IPS DF 19.7 (cell line): Measurements from ENCODE around the gene CYP2A6.
"Not testable (repeated sequence)": the region's sequence is repeated elsewhere in the genome, so short reads cannot be mapped to it uniquely, and the experiment has no call there.

Experiments
- DNase-seq: peaks from one replicate; pipeline ENCODE4 v3.0.0-alpha.2; 2013; ENCODE audit warnings: low read depth, low spot score

The CYP2A6 gene, protein sequence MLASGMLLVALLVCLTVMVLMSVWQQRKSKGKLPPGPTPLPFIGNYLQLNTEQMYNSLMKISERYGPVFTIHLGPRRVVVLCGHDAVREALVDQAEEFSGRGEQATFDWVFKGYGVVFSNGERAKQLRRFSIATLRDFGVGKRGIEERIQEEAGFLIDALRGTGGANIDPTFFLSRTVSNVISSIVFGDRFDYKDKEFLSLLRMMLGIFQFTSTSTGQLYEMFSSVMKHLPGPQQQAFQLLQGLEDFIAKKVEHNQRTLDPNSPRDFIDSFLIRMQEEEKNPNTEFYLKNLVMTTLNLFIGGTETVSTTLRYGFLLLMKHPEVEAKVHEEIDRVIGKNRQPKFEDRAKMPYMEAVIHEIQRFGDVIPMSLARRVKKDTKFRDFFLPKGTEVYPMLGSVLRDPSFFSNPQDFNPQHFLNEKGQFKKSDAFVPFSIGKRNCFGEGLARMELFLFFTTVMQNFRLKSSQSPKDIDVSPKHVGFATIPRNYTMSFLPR

DNA sequence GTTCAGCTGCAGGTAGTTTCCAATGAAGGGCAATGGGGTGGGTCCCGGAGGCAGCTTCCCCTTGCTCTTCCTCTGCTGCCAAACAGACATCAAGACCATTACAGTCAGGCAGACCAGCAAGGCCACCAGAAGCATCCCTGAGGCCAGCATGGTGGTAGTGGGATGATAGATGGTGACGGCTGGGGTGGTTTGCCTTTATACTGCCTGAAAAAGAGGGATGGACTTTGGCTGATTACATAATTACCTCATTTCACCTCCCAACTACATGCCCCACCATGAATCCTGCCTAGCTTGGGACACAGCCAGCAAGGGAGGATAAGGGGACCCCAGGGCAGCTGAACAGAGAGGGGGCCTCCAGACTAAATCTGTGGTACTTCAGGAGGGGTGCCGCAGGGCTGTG lies at the start of gene CYP2A6:
Gene CYP2A6 (minus strand): TSS at position 171 of the 400 bp plus-strand sequence. CDS start 21 bp downstream, at position 150.
- DNase-seq: not testable (repeated sequence)

DNA sequence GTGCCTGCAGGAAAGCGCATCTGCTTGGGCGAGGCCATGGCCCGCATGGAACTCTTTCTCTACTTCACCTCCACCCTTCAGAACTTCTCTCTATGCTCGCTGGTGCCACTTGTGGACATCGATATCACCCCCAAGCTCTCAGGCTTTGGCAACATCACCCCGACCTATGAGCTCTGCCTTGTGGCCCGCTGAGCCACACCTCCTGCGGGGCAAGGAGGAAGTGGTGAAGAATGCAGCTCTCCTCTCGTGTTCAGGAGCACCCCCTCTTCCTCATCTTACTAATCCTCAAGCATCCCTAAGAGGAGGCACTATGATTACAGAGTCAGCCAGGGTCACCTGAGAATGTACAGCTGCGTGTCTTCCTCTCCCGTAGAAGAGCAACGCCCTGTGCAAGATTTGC lies 49.7 kb upstream of the CYP2A6 start:
- not testable (repeated sequence) for DNase-seq

DNA sequence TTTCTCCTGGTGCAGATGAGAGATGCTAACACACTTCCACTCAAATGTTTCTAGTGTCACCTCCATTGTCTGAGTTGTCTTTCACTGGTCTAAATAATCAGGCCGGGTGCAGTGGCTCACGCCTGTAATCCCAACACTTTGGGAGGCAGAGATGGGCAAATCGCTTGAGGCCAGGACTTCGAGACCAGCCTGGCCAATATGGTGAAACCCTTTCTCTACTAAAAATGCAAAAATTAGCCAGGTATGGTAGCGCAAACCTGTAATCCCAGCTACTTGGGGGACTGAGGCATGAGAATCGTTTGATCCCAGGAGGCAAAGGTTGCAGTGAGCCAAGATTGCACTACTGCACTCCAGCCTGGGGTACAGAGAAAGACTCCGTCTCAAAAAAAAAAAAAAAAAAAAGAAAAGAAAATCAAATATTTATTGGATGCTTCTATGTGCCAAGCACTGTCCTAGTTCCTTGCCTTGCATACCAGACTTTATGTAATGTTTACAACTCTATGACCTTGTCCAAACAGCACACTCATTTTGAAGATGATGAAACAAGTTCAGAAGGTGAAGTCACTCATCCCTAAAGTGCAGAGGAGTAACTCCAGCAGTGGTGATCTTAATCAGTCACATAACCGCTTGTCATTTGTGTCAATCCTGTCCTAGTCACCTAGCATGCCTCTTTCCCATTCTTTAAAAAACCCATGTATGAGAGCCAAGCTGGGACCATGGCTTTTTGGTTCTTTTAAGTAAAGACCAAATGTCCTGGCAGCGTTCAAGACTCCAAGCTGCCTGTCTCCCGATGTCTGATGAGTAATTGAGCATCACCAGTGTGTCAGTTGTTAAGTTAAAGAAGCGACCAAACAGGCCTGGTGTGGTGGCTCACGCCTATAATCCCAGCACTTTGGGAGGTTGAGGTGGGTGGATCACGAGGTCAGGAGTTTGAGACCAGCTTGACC lies 46.9 kb upstream of the CYP2A6 start:
- not testable (repeated sequence) for DNase-seq

DNA sequence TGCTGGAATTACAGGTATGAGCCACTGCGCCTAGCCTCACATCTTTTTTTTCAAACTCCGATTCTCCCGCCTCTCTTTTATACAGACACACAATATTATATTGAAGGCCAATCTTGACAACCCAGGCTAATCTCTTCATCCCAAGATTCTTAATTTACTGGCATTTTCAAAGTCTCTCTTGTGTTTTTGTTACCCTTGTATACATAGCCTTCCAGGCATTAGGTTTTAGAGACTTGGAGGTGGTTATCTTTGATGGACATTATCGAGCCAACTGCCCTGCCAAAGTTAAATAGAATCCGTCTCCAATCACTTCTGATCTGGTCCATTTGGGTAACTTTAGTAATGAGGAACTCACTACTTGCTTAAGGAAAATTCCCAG lies 46.2 kb upstream of the CYP2A6 start:
- no peak for DNase-seq

DNA sequence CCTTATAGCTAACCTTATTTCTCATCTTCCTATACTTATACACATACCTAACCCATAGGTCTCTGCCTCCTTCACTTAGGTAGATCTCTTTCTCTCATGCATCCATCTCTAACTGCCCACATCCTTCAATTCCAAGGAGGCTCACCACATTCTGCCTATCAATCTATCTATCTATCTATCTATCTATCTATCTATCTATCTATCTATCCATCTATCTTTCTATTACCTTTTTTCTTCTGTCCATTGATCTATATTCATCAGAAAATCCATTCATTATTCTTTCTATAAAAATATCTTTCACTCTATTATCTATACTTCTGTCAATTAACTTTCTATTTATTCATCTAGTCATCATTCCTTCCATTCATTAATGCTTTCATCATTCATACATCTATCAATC lies 42.9 kb upstream of the CYP2A6 start:
- DNase-seq: no peak

DNA sequence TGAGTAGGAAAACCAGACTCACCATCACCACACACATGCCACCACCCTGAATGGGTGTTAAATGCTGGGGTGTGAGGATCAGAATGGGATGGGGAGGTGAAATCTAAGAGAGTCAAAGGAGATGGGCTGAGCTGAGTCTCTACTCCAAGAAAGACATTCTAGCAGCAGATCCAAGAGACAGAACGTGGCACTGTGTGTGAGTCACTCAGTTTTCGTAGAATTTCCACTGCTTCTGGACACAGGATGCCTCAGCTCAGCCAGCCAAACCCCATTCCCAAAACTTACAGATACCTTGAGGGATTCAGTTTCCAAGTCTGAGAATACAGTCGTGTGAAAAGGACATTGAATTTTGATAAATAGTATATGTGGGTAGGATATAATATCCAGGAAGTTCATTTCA lies 39.1 kb upstream of the CYP2A6 start:
- DNase-seq: no peak

DNA sequence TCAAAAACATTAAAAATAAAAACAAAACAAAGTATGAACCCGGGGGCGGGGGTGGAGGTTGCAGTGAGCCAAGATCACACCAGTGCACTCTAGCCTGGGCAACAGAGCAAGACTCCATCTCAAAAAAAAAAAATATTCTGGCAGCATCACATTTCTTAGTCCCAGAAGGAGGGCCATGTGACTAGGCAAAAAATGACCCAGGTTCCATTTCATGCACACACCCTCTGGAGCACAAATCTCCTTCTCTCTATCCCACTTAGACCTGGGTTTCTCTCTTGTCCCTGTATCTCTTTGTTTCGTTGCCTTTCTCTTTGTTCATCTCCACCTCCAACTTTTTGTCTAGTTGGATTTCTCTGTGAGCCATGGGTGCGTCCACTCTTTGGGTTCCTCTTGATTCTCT lies 37.9 kb upstream of the CYP2A6 start:
- DNase-seq: no peak

DNA sequence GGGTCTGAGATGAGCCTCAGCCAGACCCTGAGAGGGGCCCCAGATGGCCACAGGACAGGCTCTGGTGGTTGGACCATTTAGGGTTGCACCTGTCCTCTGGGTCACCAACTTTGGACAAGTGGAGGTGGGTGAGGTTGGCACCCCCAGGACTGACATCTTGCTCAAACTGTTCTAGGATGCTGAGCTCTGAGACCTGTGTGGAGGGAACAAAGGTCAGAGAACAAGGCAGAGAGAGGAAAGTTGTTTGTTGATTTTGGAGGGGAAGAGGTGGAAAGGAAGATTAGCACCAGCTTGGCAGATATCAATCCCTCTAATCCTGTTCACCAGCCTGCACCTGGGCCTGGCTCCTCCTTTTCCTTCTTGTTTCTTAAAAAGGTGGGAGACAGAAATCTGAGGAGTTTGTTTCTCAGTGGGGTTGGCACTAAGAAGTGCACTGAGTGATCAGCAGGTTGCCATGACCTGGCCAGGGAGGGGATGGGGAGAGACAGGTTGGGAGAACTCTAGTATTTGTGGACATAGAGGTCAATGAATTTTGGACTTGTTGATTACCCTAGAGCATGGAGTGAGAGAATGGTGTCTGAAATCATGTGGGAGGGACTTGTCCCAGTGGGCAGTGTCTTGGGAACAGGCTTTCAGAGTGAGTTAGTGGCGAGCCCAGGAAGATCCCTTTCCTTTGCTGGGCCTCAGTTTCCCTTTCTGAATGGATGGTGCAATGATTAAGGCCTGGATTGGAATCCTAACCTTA lies 34.1 kb upstream of the CYP2A6 start:
- DNase-seq: not testable (repeated sequence)

DNA sequence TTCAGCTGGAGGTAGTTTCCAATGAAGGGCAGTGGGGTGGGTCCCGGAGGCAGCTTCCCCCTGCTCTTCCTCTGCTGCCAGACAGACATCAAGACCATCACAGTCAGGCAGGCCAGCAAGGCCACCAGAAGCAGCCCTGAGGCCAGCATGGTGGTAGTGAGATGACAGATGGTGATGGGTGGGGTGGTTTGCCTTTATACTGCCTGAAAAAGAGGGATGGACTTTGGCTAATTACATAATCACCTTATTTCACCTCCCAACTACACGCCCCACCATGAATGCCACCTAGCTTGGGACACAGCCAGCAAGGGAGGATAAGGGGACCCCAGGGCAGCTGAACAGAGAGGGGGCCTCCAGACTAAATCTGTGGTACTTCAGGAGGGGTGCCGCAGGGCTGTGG lies 31.8 kb upstream of the CYP2A6 start, which contains the start of gene CYP2A7:
Gene CYP2A7 (minus strand): TSS at position 170 of the 400 bp plus-strand sequence. CDS start 21 bp downstream, at position 149.
- not testable (repeated sequence) for DNase-seq

DNA sequence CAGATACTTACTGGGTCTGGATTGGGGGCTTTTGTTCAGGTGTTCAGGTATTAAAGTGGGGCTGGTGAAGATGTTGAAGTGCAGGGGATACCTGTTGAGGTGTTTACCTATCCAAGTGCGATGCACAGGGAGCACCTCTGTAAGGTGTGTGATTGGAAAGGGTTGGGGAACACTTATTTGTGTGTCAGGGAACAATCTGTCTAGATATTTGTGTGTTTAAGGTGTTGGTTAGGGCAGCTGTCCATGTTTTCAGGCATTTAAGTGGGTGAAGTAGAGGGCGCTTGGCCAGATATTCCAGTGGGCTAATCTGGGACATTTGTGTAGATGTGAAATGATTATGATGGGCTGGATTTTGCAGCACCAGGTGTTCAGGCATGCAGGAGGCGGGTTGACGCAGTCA lies 29.1 kb upstream of the CYP2A6 start:
- not testable (repeated sequence) for DNase-seq

DNA sequence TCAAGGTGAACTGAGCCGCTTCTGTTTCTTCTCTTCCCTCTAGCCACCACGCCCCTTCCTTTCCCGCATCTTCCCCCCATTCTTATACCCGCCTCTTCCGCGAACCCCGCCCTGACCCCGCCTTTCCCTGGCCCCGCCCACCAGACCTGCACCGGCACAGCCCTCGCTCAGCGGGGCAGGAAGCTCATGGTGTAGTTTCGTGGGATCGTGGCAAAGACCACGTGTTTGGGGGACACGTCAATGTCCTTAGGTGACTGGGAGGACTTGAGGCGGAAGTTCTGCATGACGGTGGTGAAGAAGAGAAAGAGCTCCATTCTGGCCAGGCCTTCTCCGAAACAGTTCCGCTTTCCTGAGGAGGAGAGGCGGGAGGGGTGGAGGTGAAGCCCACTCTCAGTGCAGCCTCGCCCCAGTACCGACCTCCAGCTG lies 25.3 kb upstream of the CYP2A6 start:
- DNase-seq: peak; percentile 9

DNA sequence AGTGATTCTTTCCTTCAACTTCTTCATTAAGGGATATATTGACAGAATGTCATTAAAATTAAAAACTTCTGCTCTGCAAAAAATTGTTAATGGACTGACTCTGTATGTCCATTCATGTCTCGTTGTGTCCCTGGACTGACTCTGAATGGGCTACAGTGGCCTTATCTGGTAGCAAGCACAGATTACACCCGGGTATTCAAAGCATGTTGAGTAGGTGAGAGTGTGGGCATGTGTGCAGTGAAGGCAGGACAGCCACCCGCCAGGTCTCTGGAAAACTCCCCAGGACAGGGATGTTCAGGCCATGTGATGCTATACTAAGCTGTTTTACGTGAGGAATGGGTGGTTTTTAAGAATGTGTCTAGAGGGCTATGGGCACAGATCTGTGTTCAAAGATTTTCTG lies 24.6 kb upstream of the CYP2A6 start:
- DNase-seq: not testable (repeated sequence)

DNA sequence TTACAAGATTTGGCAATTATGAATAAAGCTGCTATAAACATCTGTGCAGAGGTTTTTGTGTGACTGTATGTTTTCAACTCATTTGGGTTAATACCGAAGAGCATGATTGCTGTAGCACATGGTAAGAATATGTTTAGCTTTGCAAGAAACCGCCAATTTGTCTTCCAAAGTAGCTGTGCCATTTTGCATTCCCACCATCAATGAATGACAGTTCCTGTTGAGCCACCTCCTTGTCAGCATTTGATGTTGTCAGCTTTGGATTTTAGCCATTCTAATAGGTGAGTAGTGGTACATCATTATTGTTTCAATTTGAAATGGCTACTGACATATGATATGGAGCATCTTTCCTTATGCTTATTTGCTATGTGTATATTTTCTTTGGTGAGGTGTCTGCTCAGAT lies 23.6 kb upstream of the CYP2A6 start:
- DNase-seq: not testable (repeated sequence)

DNA sequence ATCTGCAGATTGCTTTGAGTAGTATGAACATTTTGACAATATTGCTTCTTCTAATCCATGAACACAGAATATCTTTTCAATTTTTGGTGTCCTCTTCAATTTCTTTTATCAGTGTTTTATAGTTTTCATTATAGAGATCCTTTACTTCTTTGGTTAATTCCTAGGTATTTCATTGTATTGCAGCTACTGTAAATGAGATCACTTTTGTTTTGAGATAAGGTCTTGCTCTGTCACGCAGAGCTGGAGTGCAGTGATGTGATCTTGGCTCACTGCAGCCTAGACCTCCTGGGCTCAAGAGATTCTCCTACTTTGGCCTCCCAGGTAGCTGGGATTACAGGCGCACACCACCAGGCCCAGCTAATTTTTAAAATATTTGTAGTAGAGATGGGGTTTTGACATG lies 22.0 kb upstream of the CYP2A6 start:
- DNase-seq: no peak

DNA sequence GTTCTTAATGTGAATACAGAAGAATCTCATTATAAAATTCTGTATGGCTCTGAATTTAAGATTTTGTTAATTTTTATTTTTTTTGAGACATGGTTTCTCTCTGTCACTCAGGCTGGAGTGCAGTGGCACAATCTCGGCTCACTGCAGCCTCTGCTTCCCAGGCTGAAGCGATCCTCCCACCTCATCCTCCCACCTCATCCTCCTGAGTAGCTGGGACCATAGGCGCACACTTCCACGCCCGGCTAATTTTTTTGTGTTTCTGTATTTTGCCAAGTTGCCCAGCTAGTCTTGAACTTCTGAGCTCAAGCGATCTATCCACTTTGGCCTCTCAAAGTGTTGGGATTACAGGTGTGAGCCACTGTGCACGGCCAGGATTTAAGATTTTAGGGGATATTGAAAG lies 17.5 kb upstream of the CYP2A6 start:
- no peak for DNase-seq

DNA sequence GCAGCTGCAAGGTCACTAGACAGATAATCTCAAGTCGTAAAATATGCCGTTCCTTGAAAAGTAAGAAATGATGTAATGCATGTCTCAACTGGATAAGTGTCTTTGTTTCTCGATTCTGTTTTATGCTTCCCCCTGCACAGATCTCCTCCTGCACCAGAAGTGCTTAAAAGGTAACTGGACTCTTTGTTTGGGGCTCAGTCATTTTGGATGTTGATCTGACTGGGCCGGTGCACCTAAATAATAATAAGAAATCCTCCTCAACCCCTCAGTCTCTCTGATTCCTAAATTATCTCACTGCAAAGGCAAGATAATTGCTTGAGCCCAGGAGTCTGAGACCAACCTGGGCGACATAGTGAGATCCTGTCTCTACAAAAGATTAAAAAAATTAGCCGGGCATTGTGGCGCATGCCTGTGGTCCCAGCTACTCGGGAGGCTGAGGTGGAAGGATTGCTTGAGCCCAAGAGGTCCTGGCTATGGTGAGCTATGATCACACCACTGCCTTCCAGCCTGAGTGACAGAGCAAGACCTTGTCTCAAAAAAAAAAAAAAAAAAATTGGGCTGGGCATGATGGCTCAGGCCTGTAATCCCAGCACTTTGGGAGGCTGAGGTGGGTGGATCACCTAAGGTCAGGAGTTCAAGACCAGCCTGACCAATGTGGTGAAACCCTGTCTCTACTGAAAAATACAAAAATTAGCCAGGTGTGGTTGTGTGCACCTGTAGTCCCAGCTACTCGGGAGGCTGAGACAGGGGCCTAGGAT lies 14.7 kb upstream of the CYP2A6 start:
- DNase-seq: not testable (repeated sequence)

DNA sequence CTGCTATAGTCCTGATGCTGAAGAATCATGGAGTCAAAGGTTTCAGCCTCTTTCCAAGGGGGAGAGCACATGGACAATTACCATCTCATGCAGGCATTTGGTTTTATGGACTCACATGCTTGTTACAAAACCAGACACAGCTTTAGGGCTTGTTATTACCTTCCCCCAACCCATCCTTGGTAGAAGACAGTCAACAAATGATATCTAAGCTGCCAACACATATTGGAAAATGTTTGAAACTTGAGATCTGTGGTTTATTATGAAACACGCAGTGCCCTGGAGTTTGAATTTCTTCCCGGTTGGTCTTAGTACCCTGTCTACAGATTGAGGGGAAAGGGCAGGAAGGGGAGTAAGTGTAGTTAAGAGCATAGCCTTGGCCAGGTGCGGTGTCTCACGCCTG lies 12.5 kb upstream of the CYP2A6 start:
- no peak for DNase-seq

DNA sequence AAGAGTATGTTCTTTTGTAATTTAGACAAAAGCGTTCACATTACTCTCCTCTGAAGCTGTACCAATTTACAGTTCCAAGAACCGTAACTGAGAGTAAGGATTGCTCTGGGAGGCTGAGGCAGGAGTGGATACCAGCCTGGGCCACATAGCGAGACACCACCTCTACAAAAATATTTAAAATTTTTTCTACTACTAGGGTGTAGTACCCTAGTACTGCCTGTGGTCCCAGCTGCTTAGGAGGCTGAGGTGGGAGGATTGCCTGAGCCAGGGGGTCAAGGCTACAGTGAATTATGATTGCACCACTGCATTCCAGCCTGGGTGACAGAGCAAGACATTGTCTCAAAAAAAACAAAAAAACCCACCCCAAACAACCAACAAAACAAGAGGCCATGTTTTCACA lies 12.1 kb upstream of the CYP2A6 start:
- no peak for DNase-seq

DNA sequence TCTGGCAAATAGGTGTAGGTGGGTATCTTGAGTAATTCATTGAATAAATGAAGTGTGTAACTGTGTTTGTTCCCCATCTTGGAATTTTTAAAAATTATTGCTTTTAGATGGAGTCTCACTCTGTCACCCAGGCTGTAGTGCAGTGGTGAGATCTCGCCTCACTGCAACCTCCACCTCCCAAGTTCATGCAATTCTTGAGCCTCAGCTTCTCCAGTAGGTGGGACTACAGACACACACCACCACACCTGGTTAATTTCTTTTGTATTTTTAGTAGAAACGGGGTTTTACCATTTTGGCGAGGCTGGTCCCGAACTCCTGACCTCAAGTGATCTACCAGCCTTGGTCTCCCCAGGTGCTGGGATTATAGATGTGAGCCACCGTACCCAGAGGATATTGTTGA lies 7.9 kb upstream of the CYP2A6 start:
- no peak for DNase-seq

DNA sequence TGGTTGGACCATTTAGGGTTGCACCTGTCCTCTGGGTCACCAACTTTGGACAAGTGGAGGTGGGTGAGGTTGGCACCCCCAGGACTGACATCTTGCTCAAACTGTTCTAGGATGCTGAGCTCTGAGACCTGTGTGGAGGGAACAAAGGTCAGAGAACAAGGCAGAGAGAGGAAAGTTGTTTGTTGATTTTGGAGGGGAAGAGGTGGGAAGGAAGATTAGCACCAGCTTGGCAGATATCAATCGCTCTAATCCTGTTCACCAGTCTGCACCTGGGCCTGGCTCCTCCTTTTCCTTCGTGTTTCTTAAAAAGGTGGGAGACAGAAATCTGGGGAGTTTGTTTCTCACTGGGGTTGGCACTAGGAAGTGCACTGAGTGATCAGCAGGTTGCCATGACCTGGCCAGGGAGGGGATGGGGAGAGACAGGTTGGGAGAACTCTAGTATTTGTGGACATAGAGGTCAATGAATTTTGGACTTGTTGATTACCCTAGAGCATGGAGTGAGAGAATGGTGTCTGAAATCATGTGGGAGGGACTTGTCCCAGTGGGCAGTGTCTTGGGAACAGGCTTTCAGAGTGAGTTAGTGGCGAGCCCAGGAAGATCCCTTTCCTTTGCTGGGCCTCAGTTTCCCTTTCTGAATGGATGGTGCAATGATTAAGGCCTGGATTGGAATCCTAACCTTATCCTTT lies 2.4 kb upstream of the CYP2A6 start:
- DNase-seq: not testable (repeated sequence)
